Common myeloid progenitor, CD34-positive (primary cell): ENCODE data around the gene CDC34.

Source experiments
- CTCF ChIA-PET: fragments of 350-600 bp; sonication (Branson Sonifier 250); formaldehyde crosslinking; loops from one replicate; lab custom pipeline; 2021; ENCODE audit warnings: antibody characterized with exemption; lab: Charles Lee
- POLR2A ChIA-PET: fragments of 350-600 bp; sonication (Branson Sonifier 250); formaldehyde crosslinking; loops from one replicate; lab custom pipeline; 2021; ENCODE audit warnings: antibody characterized with exemption; lab: Charles Lee
- DNase-seq, 3 donors: peaks; one replicate each; pipeline versions ENCODE4 v3.0.0 to v3.0.0-alpha.2; 2013
- H3K27ac ChIP-seq, 2 experiments: 1 replicate in 1 of 2; 2 replicates in 1 of 2; pipeline ENCODE4 v1.7.0; 2013; ENCODE audit warnings: inconsistent platforms in 2 of 2, low read length in 2 of 2, mild to moderate bottlenecking in 2 of 2, low read depth in 1 of 2, moderate library complexity in 1 of 2; ENCODE audit not compliant: severe bottlenecking in 2 of 2, insufficient read depth in 1 of 2, poor library complexity in 1 of 2
- H3K27me3 ChIP-seq, 5 experiments: replicated peaks in 2 of 5; 1 replicate in 3 of 5; 2 replicates in 2 of 5; pipeline versions ENCODE4 v1.6.1 to v1.7.0; 2013; ENCODE audit warnings: low read length in 4 of 5, mild to moderate bottlenecking in 2 of 5, moderate library complexity in 2 of 5, inconsistent platforms in 1 of 5; ENCODE audit not compliant: insufficient read depth in 5 of 5, control insufficient read depth in 4 of 5
- H3K36me3 ChIP-seq, 4 experiments: 1 replicate in 2 of 4; 2 replicates in 2 of 4; pipeline versions ENCODE4 v1.6.1 to v1.7.0; 2013; ENCODE audit warnings: low read length in 3 of 4, control low read depth in 1 of 4, mild to moderate bottlenecking in 1 of 4; ENCODE audit not compliant: control insufficient read depth in 4 of 4, insufficient read depth in 4 of 4
- H3K4me1 ChIP-seq, 4 experiments: 1 replicate in 3 of 4; 2 replicates in 1 of 4; pipeline versions ENCODE4 v1.6.1 to v1.7.1; 2013; ENCODE audit warnings: low read length in 3 of 4, mild to moderate bottlenecking in 3 of 4, control low read depth in 1 of 4, inconsistent platforms in 1 of 4, moderate library complexity in 1 of 4; ENCODE audit not compliant: control insufficient read depth in 4 of 4, insufficient read depth in 4 of 4; ENCODE audit errors: control extremely low read depth in 1 of 4
- H3K4me3 ChIP-seq, 7 experiments: 1 replicate in 4 of 7; 2 replicates in 3 of 7; pipeline versions ENCODE4 v1.5.1 to v1.7.0; 2013; ENCODE audit warnings: mild to moderate bottlenecking in 7 of 7, low read length in 6 of 7, moderate library complexity in 6 of 7, inconsistent platforms in 2 of 7, low read depth in 2 of 7, control low read depth in 1 of 7; ENCODE audit not compliant: insufficient read depth in 4 of 7, control insufficient read depth in 1 of 7; ENCODE audit errors: extremely low read depth in 1 of 7
- H3K9me3 ChIP-seq, 5 experiments: 1 replicate in 4 of 5; 2 replicates in 1 of 5; pipeline versions ENCODE4 v1.6.1 to v1.7.1; 2013; ENCODE audit warnings: low read length in 4 of 5, mild to moderate bottlenecking in 2 of 5, inconsistent platforms in 1 of 5, low read depth in 1 of 5, moderate library complexity in 1 of 5; ENCODE audit not compliant: control insufficient read depth in 4 of 5, insufficient read depth in 2 of 5; ENCODE audit errors: control extremely low read depth in 1 of 5
- WGBS: methylation state at CpG from one replicate; pipeline ENCODE4 v1.1.5; 2013; ENCODE audit not compliant: insufficient coverage; 5-methylcytosine and 5-hydroxymethylcytosine counted together

The CDC34 gene

DNA sequence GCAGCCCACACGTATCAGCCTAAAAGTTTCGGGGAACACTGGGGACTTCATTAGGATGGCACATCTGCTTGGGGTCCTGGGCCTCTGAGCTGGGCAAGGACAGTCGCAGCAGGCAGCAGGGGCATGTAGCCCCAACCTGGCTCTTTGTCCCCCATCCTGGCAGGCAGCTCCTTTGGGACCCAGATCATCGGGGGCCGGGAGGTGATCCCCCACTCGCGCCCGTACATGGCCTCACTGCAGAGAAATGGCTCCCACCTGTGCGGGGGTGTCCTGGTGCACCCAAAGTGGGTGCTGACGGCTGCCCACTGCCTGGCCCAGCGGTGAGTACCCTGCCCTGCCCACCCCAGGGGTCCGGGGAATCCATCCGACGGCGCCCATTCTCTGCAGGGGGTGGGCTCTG lies 15.6 kb downstream of the CDC34 start:
- peaks cover 0 to 10% (median 0%) of the 10 kb centered on the region in 5 experiments for H3K27me3 ChIP-seq
- POLR2A ChIA-PET = no interaction called here
- peaks cover 0 to 4% (median 2%) of the 10 kb centered on the region in 4 experiments for H3K4me1 ChIP-seq
- H3K36me3 ChIP-seq = peaks cover 3 to 7% (median 4%) of the 10 kb centered on the region in 4 experiments
- WGBS = 91% methylated on average over 13 of the region's 15 CpGs
- no peaks in the 10 kb centered on the region for H3K9me3 ChIP-seq
- H3K27ac ChIP-seq = no peak overlapping the region
- CTCF ChIA-PET = interaction anchor here (1.0 kb wide), 1 partner anchor 9 kb away, joined by 3 read pairs; no protein-coding TSS in a partner anchor
- H3K4me3 ChIP-seq = no peak overlapping the region
- no peak for DNase-seq

DNA sequence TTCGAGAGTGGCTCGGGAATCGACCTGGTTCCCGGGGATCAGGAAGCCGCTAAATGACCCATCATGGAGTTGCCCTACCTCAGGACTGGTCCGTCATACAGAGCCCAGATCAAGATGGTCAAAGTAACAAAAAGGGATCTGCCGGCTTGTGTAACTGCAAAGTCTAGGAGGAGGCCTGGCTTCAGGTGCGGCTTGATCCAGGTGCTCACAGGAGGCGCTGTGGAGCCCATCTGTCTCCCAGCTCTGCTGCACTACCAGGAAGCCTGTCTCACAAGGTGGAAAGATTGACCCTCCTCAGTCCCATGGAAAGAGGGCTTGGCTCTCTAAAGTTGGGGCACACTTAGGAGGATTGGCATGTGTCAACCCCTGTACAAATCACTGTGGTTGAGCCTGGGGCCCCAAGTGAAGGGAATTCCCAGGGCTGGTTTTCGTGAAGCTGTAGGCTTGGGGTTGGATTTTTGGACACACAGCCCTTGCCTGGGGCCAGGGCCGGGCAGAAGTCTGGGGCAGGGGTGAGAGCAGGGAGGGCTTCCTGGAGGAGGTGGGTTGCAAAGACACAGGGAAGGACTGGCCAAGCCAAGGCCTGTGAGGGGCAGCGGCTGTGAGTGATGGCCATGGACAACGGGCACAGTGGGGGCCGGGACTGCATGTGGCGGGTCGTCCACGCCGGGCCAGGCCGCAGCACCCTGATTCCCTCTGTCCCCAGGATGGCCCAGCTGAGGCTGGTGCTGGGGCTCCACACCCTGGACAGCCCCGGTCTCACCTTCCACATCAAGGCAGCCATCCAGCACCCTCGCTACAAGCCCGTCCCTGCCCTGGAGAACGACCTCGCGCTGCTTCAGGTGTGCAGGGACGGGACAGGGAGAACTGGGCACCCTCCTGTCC lies 16.5 kb downstream of the CDC34 start:
- Histone ChIP-seq H3K36me3 (no peaks in the 10 kb centered on the region), H3K27me3 (peaks cover 0 to 10% (median 0%) of the 10 kb centered on the region in 5 experiments), H3K9me3 (no peaks in the 10 kb centered on the region), H3K27ac (no peak overlapping the region), H3K4me3 (no peak overlapping the region), H3K4me1 (peaks cover 0 to 4% (median 2%) of the 10 kb centered on the region in 4 experiments)
- ChIA-PET CTCF (interaction anchor here (1.0 kb wide), 1 partner anchor 8 kb away, joined by 3 read pairs; no protein-coding TSS in a partner anchor), POLR2A (no interaction called here)
- WGBS = 92% methylated on average over 19 of the region's 26 CpGs
- no peak for DNase-seq

DNA sequence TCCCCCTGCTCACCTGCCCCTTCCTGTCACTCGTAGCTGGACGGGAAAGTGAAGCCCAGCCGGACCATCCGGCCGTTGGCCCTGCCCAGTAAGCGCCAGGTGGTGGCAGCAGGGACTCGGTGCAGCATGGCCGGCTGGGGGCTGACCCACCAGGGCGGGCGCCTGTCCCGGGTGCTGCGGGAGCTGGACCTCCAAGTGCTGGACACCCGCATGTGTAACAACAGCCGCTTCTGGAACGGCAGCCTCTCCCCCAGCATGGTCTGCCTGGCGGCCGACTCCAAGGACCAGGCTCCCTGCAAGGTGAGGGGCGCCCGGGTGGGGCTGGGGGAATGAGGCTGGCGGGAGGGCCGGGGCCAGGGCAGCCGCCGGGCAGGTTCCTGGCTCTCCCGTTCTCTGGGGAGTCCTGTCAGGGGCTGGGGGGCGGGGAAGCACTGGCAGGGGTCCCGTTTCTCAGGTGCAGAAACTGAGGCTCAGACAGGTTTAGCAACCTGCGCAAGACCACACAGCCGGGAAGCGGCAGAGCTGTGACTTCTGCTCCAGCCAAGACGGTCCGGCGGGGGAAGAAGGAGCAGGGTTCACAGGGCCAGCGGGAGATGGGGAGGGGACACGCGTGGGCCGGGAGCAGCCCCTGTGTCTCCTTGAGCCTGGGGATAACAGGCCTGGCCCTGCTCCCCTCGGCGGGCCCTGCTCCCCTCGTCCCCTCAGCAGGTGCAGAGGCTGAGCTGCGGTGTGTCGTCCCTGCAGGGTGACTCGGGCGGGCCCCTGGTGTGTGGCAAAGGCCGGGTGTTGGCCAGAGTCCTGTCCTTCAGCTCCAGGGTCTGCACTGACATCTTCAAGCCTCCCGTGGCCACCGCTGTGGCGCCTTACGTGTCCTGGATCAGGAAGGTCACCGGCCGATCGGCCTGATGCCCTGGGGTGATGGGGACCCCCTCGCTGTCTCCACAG lies 17.6 kb downstream of the CDC34 start:
- Histone ChIP-seq H3K36me3 (no peaks in the 10 kb centered on the region), H3K4me3 (no peak overlapping the region), H3K4me1 (no peaks in the 10 kb centered on the region), H3K9me3 (no peaks in the 10 kb centered on the region), H3K27ac (no peak overlapping the region), H3K27me3 (peaks cover 0 to 7% (median 0%) of the 10 kb centered on the region in 5 experiments)
- POLR2A ChIA-PET = no interaction called here
- 84% methylated on average over 36 of the region's 52 CpGs for WGBS
- no peak for DNase-seq
- CTCF ChIA-PET = no interaction called here

DNA sequence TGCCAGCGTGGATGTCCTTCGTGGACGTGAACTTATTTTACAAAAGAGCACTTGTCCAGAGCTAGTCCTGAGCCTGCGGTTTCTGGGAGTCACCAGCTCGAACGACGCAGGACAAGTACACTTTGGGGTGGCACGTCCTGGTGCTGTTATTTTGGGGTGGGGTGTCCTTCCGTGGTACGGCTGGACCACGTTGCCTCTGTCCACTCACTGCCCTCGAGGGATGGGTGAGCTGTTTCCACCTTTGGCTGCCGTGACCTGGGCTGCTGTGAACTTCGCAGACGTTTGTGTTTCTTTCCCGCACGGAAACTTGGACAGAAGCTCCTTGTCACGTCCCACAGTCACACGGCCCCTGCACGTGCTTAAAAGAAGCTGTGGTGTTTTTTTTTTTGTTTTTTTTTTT lies 23.3 kb downstream of the CDC34 start:
- POLR2A ChIA-PET = no interaction called here
- DNase-seq = no peak
- Histone ChIP-seq H3K4me3 (no peak overlapping the region), H3K4me1 (peaks cover 0 to 6% (median 0%) of the 10 kb centered on the region in 4 experiments), H3K36me3 (no peaks in the 10 kb centered on the region), H3K9me3 (no peaks in the 10 kb centered on the region), H3K27ac (no peak overlapping the region), H3K27me3 (no peaks in the 10 kb centered on the region)
- CTCF ChIA-PET = no interaction called here
- 94% methylated on average over 11 of the region's 20 CpGs for WGBS

DNA sequence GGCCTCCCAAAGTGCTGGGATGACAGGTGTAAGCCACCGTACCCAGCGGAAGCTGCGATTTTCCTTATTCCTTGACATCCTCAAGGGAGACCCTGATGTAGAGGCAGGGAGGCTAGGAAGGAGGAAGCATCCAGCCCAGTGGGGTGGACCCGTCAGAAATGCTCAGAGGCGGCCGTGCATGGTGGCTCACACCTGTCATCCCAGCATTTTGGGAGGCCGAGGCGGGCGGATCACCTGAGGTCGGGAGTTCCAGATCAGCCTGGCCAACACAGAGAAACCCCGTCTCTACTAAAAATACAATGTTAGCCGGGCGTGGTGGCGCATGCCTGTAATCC lies 23.9 kb downstream of the CDC34 start:
- 98% methylated on average over 10 of the region's 14 CpGs for WGBS
- no peaks in the 10 kb centered on the region for H3K36me3 ChIP-seq
- H3K27me3 ChIP-seq = no peaks in the 10 kb centered on the region
- POLR2A ChIA-PET = interaction anchor here (1.2 kb wide), 1 partner anchor 23 kb away, joined by 3 read pairs; no protein-coding TSS in a partner anchor
- H3K4me1 ChIP-seq = peaks cover 0 to 6% (median 0%) of the 10 kb centered on the region in 4 experiments
- CTCF ChIA-PET = no interaction called here
- DNase-seq = no peak
- H3K27ac ChIP-seq = no peak overlapping the region
- H3K4me3 ChIP-seq = no peak overlapping the region
- no peaks in the 10 kb centered on the region for H3K9me3 ChIP-seq

DNA sequence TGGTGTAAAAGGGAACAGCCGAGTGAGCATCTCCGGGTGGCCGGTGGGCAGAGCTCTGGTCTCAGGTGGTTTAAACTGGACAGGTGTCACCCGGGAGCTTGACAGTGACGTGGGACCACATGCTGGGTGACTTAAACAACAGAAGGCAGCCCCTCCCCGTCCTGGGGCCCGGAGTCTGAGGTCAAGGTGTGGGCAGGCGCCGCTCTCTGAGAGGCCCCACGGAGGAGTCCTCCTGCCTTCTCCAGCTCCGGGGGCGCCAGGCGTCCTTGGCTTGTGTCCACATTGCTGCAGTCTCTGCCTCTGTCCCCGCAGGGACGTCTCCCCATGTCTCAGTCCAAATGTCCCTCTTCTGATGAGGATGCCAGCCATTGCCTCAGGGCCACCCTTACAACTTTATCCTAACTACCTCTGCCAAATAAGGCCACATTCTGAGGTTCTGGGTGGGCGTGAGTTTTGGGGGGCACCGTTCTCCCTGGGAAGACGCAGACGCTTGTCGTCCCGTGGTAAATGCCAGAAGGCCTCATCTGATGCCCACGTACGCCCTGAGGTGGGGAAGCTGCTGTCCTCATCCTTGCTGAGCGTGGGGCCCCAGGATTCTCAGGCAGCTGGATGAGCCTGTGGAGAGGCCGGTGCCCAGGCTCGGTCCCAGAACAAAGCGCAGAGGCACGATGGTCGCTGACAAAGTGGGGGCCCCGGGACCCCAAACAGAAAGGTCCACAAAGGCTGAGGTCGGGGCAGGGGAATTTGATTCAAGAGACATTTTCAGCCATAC lies 25.2 kb downstream of the CDC34 start:
- 93% methylated on average over 31 of the region's 31 CpGs for WGBS
- Histone ChIP-seq H3K36me3 (no peaks in the 10 kb centered on the region), H3K9me3 (no peaks in the 10 kb centered on the region), H3K27me3 (no peaks in the 10 kb centered on the region), H3K4me1 (peaks cover 0 to 6% (median 0%) of the 10 kb centered on the region in 4 experiments), H3K4me3 (no peak overlapping the region), H3K27ac (peak overlapping the region in 1 of 2 experiments; percentile 49)
- ChIA-PET CTCF (interaction anchor here (1.1 kb wide), 1 partner anchor 9 kb away, joined by 3 read pairs; no protein-coding TSS in a partner anchor), POLR2A (interaction anchor here (0.6 to 1.2 kb wide), 2 partner anchors 18 to 24 kb away, joined by 3 read pairs; no protein-coding TSS in a partner anchor)
- no peak for DNase-seq
